Gastroesophageal sphincter (tissue), 4 donors: Measurements from ENCODE around the gene SLC35A2. TPM values are rescaled to one million over a fixed set of nuclear protein-coding genes. Genes with fewer than 3 reads are reported as not detected.

Experiments
- ATAC-seq: fragments of 150-250 bp; one replicate; pipeline ENCODE4 v1.9.1; 2016; ENCODE audit warnings: mild to moderate bottlenecking, moderate library complexity
- H3K27ac ChIP-seq, 4 donors: fragments of 200-600 bp; sonication (generic) in 3 of 4; 1 replicate in 3 of 4; 2 replicates in 1 of 4; pipeline ENCODE4 v1.5.1; 2016 to 2019
- H3K27me3 ChIP-seq: fragments of 200-600 bp; sonication (generic); one replicate; pipeline ENCODE4 v1.5.1; 2019
- H3K36me3 ChIP-seq, 2 donors: fragments of 200-600 bp; sonication (generic); one replicate each; pipeline ENCODE4 v1.5.1; 2019; ENCODE audit warnings: control low read depth in 1 of 2
- H3K4me1 ChIP-seq, 3 donors: fragments of 200-600 bp; sonication (generic); 1 replicate in 2 of 3; 2 replicates in 1 of 3; pipeline ENCODE4 v1.5.1; 2016 to 2019; ENCODE audit warnings: control low read depth in 2 of 3
- H3K4me3 ChIP-seq, 2 donors: fragments of 200-600 bp; sonication (generic); one replicate each; pipeline ENCODE4 v1.5.1; 2019; ENCODE audit warnings: mild to moderate bottlenecking in 1 of 2, moderate library complexity in 1 of 2
- H3K9me3 ChIP-seq, 3 donors: fragments of 200-600 bp; sonication (generic); one replicate each; pipeline ENCODE4 v1.5.1; 2017 to 2019; ENCODE audit warnings: control low read depth in 2 of 3
- CTCF ChIP-seq, 4 experiments: fragments of 200-600 bp in 2 of 4; fragments of 450-650 bp in 2 of 4; sonication (generic) in 1 of 4; IDR thresholded peaks; one replicate each; pipeline ENCODE4 v1.5.1; 2017 to 2019; ENCODE audit warnings: antibody characterized with exemption in 4 of 4, mild to moderate bottlenecking in 2 of 4, moderate library complexity in 2 of 4
- EP300 ChIP-seq: sonication (generic); formaldehyde crosslinking; IDR thresholded peaks from one replicate; pipeline ENCODE4 v1.6.1; 2017; ENCODE audit warnings: antibody characterized with exemption, mild to moderate bottlenecking
- POLR2A ChIP-seq, 2 donors: fragments of 450-650 bp; IDR thresholded peaks; one replicate each; pipeline ENCODE4 v1.6.1; 2017; ENCODE audit warnings: antibody characterized with exemption in 2 of 2, mild to moderate bottlenecking in 2 of 2, moderate library complexity in 1 of 2
- POLR2AphosphoS5 ChIP-seq: sonication (generic); formaldehyde crosslinking; IDR thresholded peaks from one replicate; pipeline ENCODE4 v1.6.1; 2017; ENCODE audit warnings: antibody characterized with exemption
- WGBS, 2 donors: methylation state at CpG; one replicate each; pipeline ENCODE4 v1.1.5; 2018; ENCODE audit warnings: low coverage in 1 of 2; 5-methylcytosine and 5-hydroxymethylcytosine counted together
- total RNA-seq, 4 donors: library from RNA; depleted of rRNA; stranded (reverse); fragments of >200 nt; gene quantifications; one replicate each; pipeline ENCODE4 v1.1.0, GENCODE V29; 2016

SLC35A2 gene
- total RNA-seq, 4 donors from 2014 or later, result 8.1 to 12.8 (median 11.9) TPM

- Histone ChIP-seq H3K9me3 (no peaks in the 10 kb centered on the region), H3K4me1 (peaks cover 0 to 3% (median 0%) of the 10 kb centered on the region in 3 donors), H3K4me3 (no peak overlapping the region), H3K36me3 (peaks cover 0 to 68% of the 10 kb centered on the region in 2 donors), H3K27ac (no peak overlapping the region), H3K27me3 (no peaks in the 10 kb centered on the region)
- TF ChIP-seq EP300, result no peak
- TF ChIP-seq CTCF (IDR thresholded peaks at IDR 0.05), result no peak
- TF ChIP-seq POLR2A (IDR thresholded peaks at IDR 0.05), result no peak
- no peak for TF ChIP-seq POLR2AphosphoS5
- no peak for ATAC-seq
- WGBS, 2 donors, result 46% methylated on average over 3 of the region's 14 CpGs; no CpG with 5 or more reads in 1 of the 2 donors
Measured at GRCh38 chrX:48904626-48905025, 6.8 kb downstream of the SLC35A2 start.

DNA sequence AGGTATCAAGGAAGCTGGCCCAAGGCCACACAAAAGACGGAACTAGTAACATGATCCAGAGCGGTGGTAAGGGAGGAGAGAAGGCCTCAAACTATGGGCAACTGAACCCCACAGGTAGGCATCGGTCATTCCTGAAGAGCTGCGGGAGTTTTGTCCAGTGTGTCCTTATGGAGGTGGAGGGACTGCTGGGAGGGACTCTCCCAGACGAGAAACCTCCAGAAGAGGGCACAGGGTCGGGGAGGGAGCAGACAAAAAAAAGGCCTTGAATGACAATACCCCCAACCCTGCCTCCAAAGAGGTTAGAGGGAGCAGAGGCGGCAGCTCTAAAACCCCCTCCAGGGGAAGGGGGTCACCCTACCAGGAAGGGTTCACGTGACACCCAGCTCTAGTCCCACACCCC is 7.3 kb downstream of the SLC35A2 start:
- H3K27ac ChIP-seq, result no peak overlapping the region
- WGBS, 2 donors, result 80 to 92% methylated on average over 2 to 6 of the region's 8 CpGs

DNA sequence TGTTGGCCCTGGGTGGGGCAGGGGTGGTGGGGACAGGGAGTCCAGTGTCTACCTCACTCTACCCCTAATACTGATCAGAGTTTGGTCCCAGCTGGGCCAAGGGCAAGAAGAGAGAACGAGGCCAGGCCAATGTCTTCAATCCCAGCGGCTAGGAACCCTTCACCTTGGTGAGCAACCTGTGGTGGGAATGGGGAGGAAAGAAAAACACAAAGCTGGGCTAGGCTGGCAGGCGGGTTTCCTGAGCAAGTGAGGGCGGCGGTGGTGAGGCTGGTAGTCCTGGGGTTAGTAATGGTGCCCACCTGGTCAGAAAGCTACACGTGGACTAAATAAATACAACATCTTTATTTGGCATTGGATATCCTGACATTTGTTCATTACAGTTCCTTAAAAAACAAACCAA is 8.2 kb downstream of the SLC35A2 start:
- H3K36me3 ChIP-seq, result peaks cover 0 to 64% of the 10 kb centered on the region in 2 donors
- no peaks in the 10 kb centered on the region for H3K27me3 ChIP-seq
- TF ChIP-seq POLR2A (IDR thresholded peaks at IDR 0.05), result no peak
- TF ChIP-seq EP300, result no peak
- no peak overlapping the region for H3K4me3 ChIP-seq
- ATAC-seq, result no peak
- no peaks in the 10 kb centered on the region for H3K9me3 ChIP-seq
- WGBS, 2 donors, result 82 to 100% methylated on average over 3 to 5 of the region's 6 CpGs
- H3K4me1 ChIP-seq, result peaks cover 0 to 17% (median 0%) of the 10 kb centered on the region in 3 donors
- H3K27ac ChIP-seq, result no peak overlapping the region

More for the DNA sequence above, 7.3 kb downstream of the SLC35A2 start:
- Histone ChIP-seq H3K4me1 (peaks cover 0 to 8% (median 0%) of the 10 kb centered on the region in 3 donors), H3K9me3 (no peaks in the 10 kb centered on the region), H3K27me3 (no peaks in the 10 kb centered on the region), H3K36me3 (peaks cover 0 to 64% of the 10 kb centered on the region in 2 donors), H3K4me3 (no peak overlapping the region)
- no peak for TF ChIP-seq EP300
- no peak for TF ChIP-seq CTCF (IDR thresholded peaks at IDR 0.05)
- no peak for ATAC-seq

- peaks cover 0 to 64% of the 10 kb centered on the region in 2 donors for H3K36me3 ChIP-seq
- no peak overlapping the region for H3K4me3 ChIP-seq
- TF ChIP-seq POLR2A (IDR thresholded peaks at IDR 0.05) (no peak), POLR2AphosphoS5 (no peak), EP300 (no peak), CTCF (IDR thresholded peaks at IDR 0.05) (no peak)
- H3K27ac ChIP-seq, result no peak overlapping the region
- peaks cover 0 to 17% (median 0%) of the 10 kb centered on the region in 3 donors for H3K4me1 ChIP-seq
- WGBS, 2 donors, result 60% methylated on average over 1 of the region's 14 CpGs; no CpG with 5 or more reads in 1 of the 2 donors
- no peak for ATAC-seq
- H3K9me3 ChIP-seq, result no peaks in the 10 kb centered on the region
- H3K27me3 ChIP-seq, result no peaks in the 10 kb centered on the region
Measured at GRCh38 chrX:48902776-48903175, 8.7 kb downstream of the SLC35A2 start.

- no peaks in the 10 kb centered on the region for H3K9me3 ChIP-seq
- H3K36me3 ChIP-seq, result peaks cover 0 to 64% of the 10 kb centered on the region in 2 donors
- ATAC-seq, result no peak
- H3K4me3 ChIP-seq, result no peak overlapping the region
- 88% methylated on average over 14 of the region's 20 CpGs; no CpG with 5 or more reads in 1 of the 2 donors for WGBS, 2 donors
- H3K4me1 ChIP-seq, result peaks cover 0 to 17% (median 0%) of the 10 kb centered on the region in 3 donors
- H3K27ac ChIP-seq, result no peak overlapping the region
- no peaks in the 10 kb centered on the region for H3K27me3 ChIP-seq
- TF ChIP-seq POLR2AphosphoS5 (no peak), POLR2A (IDR thresholded peaks at IDR 0.05) (no peak), EP300 (no peak), CTCF (IDR thresholded peaks at IDR 0.05) (no peak)
Measured at GRCh38 chrX:48902135-48902534, 9.3 kb downstream of the SLC35A2 start.
